Metanephros (tissue), 1 donor: ENCODE results near the gene PIGM. TPM values are rescaled to one million over a fixed set of nuclear protein-coding genes. Genes with fewer than 3 reads are reported as not detected.

Experiments
- total RNA-seq: library from RNA; depleted of rRNA; stranded (reverse); fragments of >200 nt; gene quantifications from one replicate; pipeline ENCODE4 v1.2.3, GENCODE V29; 2014

PIGM gene
- total RNA-seq = 5.7 TPM

DNA sequence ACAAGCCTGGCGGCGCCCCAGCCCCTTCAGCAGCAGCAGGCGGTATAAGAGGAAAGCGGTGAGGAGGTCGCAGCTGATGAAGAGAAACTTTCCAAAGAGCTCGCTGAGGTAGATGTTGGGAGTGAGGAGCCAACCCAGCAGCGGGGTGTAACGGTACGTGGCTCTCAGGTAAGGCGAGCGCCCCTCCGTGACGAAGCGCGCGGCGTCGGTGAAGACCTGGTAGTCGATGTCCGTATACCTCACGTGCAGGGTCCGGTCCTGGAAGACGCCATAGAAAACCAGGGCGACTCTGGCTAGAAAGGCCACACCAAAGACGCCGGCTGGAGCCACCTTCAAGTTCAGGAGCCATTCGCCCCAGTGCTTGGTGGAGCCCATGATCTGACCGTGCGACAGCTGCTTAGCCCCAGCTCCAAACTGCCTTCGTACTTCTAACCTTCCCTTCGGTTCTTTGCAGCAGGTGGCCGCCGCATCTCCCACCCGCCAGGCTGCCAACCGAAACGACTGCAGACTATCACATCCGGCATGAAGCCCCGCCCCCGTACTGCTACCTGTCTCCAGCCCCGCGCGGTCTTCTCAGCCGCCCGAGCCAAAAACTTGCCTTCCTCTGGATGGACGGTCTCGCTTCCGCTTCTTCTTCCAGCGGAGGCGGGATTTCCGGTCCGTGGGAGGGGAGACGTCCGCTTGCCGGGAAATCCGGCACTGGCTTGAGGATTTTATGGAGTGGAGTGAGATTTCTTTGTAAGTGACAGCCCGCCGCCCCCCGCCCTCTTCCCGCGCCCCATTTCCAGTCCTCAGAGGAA is at the start of gene PIGM:
PIGM (minus strand) TSS at position 626 of the 800 bp plus-strand sequence; CDS start at position 375, 251 bp downstream.

DNA sequence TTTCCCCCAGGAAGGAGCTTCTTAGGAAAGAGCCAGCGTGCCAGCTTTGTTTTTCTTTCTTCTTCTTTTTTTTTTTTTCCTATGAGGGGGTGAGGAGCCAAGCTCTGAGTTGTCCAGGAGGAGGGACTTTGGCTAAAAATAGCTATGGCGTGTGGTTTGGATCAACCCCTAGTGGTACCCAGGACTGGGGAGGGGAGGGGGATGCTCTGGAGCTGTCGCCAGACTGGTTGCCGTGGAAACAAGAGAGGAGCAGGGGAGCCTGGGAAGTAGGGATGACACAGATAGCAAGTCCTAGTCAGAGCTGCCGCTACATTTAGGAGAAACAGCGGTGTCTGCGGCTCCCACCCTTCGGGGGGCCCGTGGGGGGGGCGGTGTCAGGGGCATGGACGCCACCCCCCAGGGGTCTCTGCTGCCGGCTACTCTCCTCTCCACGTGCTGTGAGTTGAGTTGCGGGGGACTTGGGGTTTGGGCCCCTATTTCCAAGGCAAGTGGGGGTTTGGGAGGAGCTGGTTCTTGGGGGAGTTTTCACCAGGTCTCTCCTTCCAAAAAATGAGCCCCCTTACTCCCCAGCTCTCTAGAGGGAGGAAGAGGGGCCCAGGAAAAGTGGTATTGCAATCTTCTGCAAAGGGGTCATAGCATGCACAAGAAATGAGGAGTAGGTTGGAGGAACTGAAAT is 49.6 kb upstream of the PIGM start, which contains the start of gene KCNJ9:
KCNJ9 (plus strand) TSS at position 278 of the 676 bp plus-strand sequence. CDS start 2,493 bp downstream, outside the sequence.

DNA sequence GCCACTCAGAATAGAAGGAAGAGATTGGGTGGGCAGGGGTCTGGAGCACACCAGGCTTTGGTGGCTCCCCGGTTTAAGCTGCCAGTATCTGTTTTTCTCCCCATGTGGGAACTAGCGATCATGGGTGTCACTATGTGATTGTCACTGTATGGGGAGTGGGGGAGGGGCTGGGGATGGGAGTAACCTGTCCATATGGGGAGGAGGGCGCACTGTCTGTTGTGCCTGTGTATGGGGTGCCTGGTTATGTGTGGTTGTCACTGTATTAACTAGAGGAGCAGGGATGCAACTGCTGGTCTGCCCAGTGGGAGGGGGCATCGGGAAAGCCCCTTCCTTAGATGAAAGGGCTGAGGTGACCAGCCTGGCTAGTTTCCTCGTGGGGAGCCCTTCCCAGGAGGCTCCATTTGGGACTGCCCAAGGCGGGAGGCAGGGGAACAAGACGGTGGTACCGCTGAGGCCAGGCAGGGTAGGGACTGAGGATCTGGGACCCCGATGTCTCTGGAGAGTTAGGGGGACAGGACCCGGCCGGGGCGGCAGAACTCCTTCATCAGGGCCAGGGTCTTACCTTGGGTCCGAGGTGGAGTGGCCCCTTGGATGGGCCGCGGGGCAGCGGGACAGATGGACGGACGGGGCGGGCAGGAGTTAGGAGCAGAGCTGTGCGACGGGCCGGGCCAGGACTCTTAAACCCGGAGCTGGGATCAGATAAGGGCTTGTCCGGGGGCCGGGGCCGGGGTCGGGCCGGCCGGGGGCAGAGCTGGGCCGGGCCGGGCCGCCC is 37.9 kb upstream of the PIGM start, which contains the start of gene KCNJ10:
KCNJ10 (minus strand) TSS at position 701 of the 772 bp plus-strand sequence. CDS start 27,628 bp downstream, outside the sequence.

Other genes with a start within 250 kb of the PIGM start
- gene FCRL6, start 229.6 kb downstream of the PIGM start, total RNA-seq = not detected
- gene SLAMF8, start 205.1 kb downstream of the PIGM start, total RNA-seq = 0.88 TPM
- 0.23 TPM for gene VSIG8, start 169.3 kb downstream of the PIGM start, total RNA-seq
- 0.41 TPM for gene CFAP45, start 131.8 kb downstream of the PIGM start, total RNA-seq
- 109 TPM for gene TAGLN2, start 106.5 kb downstream of the PIGM start, total RNA-seq
- gene IGSF9, start 86.4 kb downstream of the PIGM start, total RNA-seq = 5.8 TPM
- gene SLAMF9, start 77.8 kb downstream of the PIGM start, total RNA-seq = not detected
- gene KCNJ10, start 38.2 kb upstream of the PIGM start, total RNA-seq = 12.7 TPM
- 0.12 TPM for gene KCNJ9, start 49.5 kb upstream of the PIGM start, total RNA-seq
- 32.8 TPM for gene IGSF8, start 66.6 kb upstream of the PIGM start, total RNA-seq
- 36.4 TPM for gene ATP1A2, start 83.8 kb upstream of the PIGM start, total RNA-seq
- 0.76 TPM for gene ATP1A4, start 119.6 kb upstream of the PIGM start, total RNA-seq
- gene CASQ1, start 158.6 kb upstream of the PIGM start, total RNA-seq = 103 TPM
- 43.7 TPM for gene PEA15, start 173.4 kb upstream of the PIGM start, total RNA-seq
- 148 TPM for gene DCAF8, start 230.6 kb upstream of the PIGM start, total RNA-seq